H1 (cell line): ENCODE measurements around the gene TUG1. TPM values are rescaled to one million over a fixed set of nuclear protein-coding genes. Genes with fewer than 3 reads are reported as not detected.
A peak's percentile ranks its signal among the peaks of the same experiment; 100 is the strongest.

ENCODE experiments used
- CTCF ChIA-PET: fragments of 300-600 bp; sonication (Branson Sonifier 250); formaldehyde crosslinking; loops from one replicate; lab custom pipeline; 2021; ENCODE audit not compliant: partially characterized antibody; lab: Charles Lee
- POLR2A ChIA-PET: fragments of 300-600 bp; sonication (Branson Sonifier 250); formaldehyde crosslinking; loops from one replicate; lab custom pipeline; 2021; ENCODE audit warnings: inconsistent platforms; ENCODE audit not compliant: partially characterized antibody; lab: Charles Lee
- DNase-seq, 2 experiments: peaks; one replicate each; pipeline versions ENCODE4 v3.0.0 to v3.0.0-alpha.2; 2010 to 2022; ENCODE audit warnings: low spot score in 2 of 2, low read depth in 1 of 2, mixed read lengths in 1 of 2
- FAIRE-seq: peaks from 2 replicates; lab custom pipeline; 2011; peaks lifted over from hg19 to GRCh38; lab: Jason Lieb, UNC
- H2AFZ ChIP-seq: 2 replicates; pipeline ENCODE4 v1.8.1; 2012; ENCODE audit warnings: low read length, inconsistent platforms
- H2AK5ac ChIP-seq: 2 replicates; pipeline ENCODE4 v1.6.1; 2013; ENCODE audit warnings: low read depth, low read length
- H2BK120ac ChIP-seq: replicated peaks from 2 replicates; pipeline ENCODE3; 2013; ENCODE audit warnings: low read depth, low read length, inconsistent platforms
- H2BK12ac ChIP-seq: 2 replicates; pipeline ENCODE4 v1.6.1; 2013; ENCODE audit warnings: low read depth, low read length
- H2BK15ac ChIP-seq: 2 replicates; pipeline ENCODE4 v1.6.1; 2013; ENCODE audit warnings: low read length
- H2BK20ac ChIP-seq: 2 replicates; pipeline ENCODE4 v1.6.1; 2013; ENCODE audit warnings: low read length
- H2BK5ac ChIP-seq: 2 replicates; pipeline ENCODE4 v1.6.1; 2013; ENCODE audit warnings: low read depth, low read length
- H3K14ac ChIP-seq: 2 replicates; pipeline ENCODE4 v1.6.1; 2013; ENCODE audit warnings: inconsistent platforms; ENCODE audit not compliant: insufficient read length
- H3K18ac ChIP-seq: 2 replicates; pipeline ENCODE4 v1.6.1; 2013; ENCODE audit warnings: low read length; ENCODE audit errors: extremely low read depth
- H3K23ac ChIP-seq: 2 replicates; pipeline ENCODE4 v1.6.1; 2013; ENCODE audit warnings: inconsistent platforms; ENCODE audit not compliant: insufficient read length
- H3K23me2 ChIP-seq: 2 replicates; pipeline ENCODE4 v1.6.1; 2013; ENCODE audit warnings: low read depth, low read length
- H3K27ac ChIP-seq: 2 replicates; pipeline ENCODE4 v1.6.1; 2011; ENCODE audit warnings: low read depth, low read length, inconsistent platforms
- H3K27me3 ChIP-seq, 4 experiments: replicated peaks in 1 of 4; 1 replicate in 1 of 4; 2 replicates in 3 of 4; pipeline versions ENCODE4 v1.6.1 to v1.8.1; 2011 to 2013; ENCODE audit warnings: low read length in 3 of 4, mild to moderate bottlenecking in 3 of 4, inconsistent platforms in 2 of 4, mixed read lengths in 2 of 4, moderate library complexity in 1 of 4; ENCODE audit not compliant: control insufficient read depth in 3 of 4, insufficient read depth in 3 of 4; ENCODE audit errors: extremely low read depth in 1 of 4
- H3K36me3 ChIP-seq, 4 experiments: 2 replicates each; pipeline versions ENCODE4 v1.6.1 to v1.8.1; 2011 to 2013; ENCODE audit warnings: mild to moderate bottlenecking in 4 of 4, low read length in 3 of 4, moderate library complexity in 2 of 4, control low read depth in 1 of 4, inconsistent platforms in 1 of 4; ENCODE audit not compliant: insufficient read depth in 4 of 4, control insufficient read depth in 2 of 4
- H3K4ac ChIP-seq: replicated peaks from 2 replicates; pipeline ENCODE3; 2013; ENCODE audit warnings: low read length, low read depth, mixed read lengths, inconsistent platforms; ENCODE audit not compliant: insufficient read length
- H3K4me1 ChIP-seq, 4 experiments: replicated peaks in 1 of 4; 1 replicate in 1 of 4; 2 replicates in 3 of 4; pipeline versions ENCODE4 v1.6.1 to v1.8.1; 2011 to 2013; ENCODE audit warnings: low read length in 3 of 4, inconsistent platforms in 2 of 4, mixed read lengths in 1 of 4; ENCODE audit not compliant: insufficient read depth in 4 of 4, control insufficient read depth in 3 of 4
- H3K4me2 ChIP-seq, 2 experiments: 2 replicates each; pipeline versions ENCODE4 v1.6.1 to v1.8.1; 2011 to 2013; ENCODE audit warnings: low read depth in 2 of 2, low read length in 2 of 2, control low read depth in 1 of 2, inconsistent platforms in 1 of 2, mild to moderate bottlenecking in 1 of 2; ENCODE audit not compliant: insufficient read depth in 1 of 2
- H3K4me3 ChIP-seq, 4 experiments: fragments of 200-600, 300-600 bp in 1 of 4; sonication (generic), shearing (Covaris generic), sonication (Bioruptor Twin) in 1 of 4; 2 replicates each; pipeline versions ENCODE4 v1.5.1 to v1.8.1; 2011 to 2016; ENCODE audit warnings: low read length in 4 of 4, low read depth in 3 of 4, control low read depth in 2 of 4, inconsistent platforms in 2 of 4, mild to moderate bottlenecking in 2 of 4, mixed read lengths in 1 of 4, moderate library complexity in 1 of 4; ENCODE audit not compliant: insufficient read depth in 2 of 4; ENCODE audit errors: extremely low read depth in 1 of 4
- H3K56ac ChIP-seq: replicated peaks from 2 replicates; pipeline ENCODE3; 2013; ENCODE audit warnings: low read depth, mild to moderate bottlenecking, mixed read lengths, low read length, inconsistent platforms; ENCODE audit not compliant: insufficient read length
- H3K79me1 ChIP-seq: 2 replicates; pipeline ENCODE4 v1.6.1; 2013; ENCODE audit warnings: low read depth, low read length, control low read depth
- H3K79me2 ChIP-seq, 2 experiments: 2 replicates each; pipeline versions ENCODE4 v1.6.1 to v1.8.1; 2012 to 2013; ENCODE audit warnings: low read length in 2 of 2, mild to moderate bottlenecking in 2 of 2, inconsistent platforms in 1 of 2; ENCODE audit not compliant: insufficient read depth in 2 of 2, control insufficient read depth in 1 of 2
- H3K9ac ChIP-seq, 4 experiments: replicated peaks in 1 of 4; 1 replicate in 1 of 4; 2 replicates in 3 of 4; pipeline versions ENCODE4 v1.6.1 to v1.8.1; 2011 to 2013; ENCODE audit warnings: low read depth in 3 of 4, low read length in 3 of 4, control low read depth in 2 of 4, mild to moderate bottlenecking in 2 of 4, moderate library complexity in 2 of 4, inconsistent platforms in 1 of 4; ENCODE audit errors: extremely low read depth in 1 of 4
- H3K9me3 ChIP-seq, 2 experiments: 2 replicates each; pipeline versions ENCODE4 v1.6.1 to v1.8.1; 2012 to 2013; ENCODE audit warnings: mild to moderate bottlenecking in 2 of 2, moderate library complexity in 2 of 2, control low read depth in 1 of 2, inconsistent platforms in 1 of 2, low read depth in 1 of 2, low read length in 1 of 2, mixed read lengths in 1 of 2; ENCODE audit not compliant: insufficient read depth in 2 of 2
- H4K20me1 ChIP-seq, 2 experiments: replicated peaks in 1 of 2; 2 replicates each; pipeline versions ENCODE3 to v1.8.1; 2011 to 2013; ENCODE audit warnings: inconsistent platforms in 2 of 2, low read length in 2 of 2, mild to moderate bottlenecking in 1 of 2; ENCODE audit not compliant: insufficient read depth in 2 of 2, control insufficient read depth in 1 of 2
- H4K5ac ChIP-seq: 2 replicates; pipeline ENCODE4 v1.6.1; 2013; ENCODE audit warnings: low read length, low read depth, mixed read lengths, inconsistent platforms; ENCODE audit not compliant: insufficient read length
- H4K8ac ChIP-seq: 2 replicates; pipeline ENCODE4 v1.8.0; 2013; ENCODE audit warnings: mild to moderate bottlenecking, moderate library complexity, low read length, inconsistent platforms; ENCODE audit not compliant: insufficient read depth; ENCODE audit errors: extremely low read depth
- H4K91ac ChIP-seq: replicated peaks from 2 replicates; pipeline ENCODE3; 2013; ENCODE audit warnings: low read length, mixed read lengths, inconsistent platforms; ENCODE audit not compliant: insufficient read length
- ATF3 ChIP-seq: IDR thresholded peaks from 2 replicates; pipeline ENCODE4 v1.6.1; 2011; ENCODE audit warnings: low read depth, mild to moderate bottlenecking, low read length; ENCODE audit not compliant: insufficient read depth
- CTCF ChIP-seq, 3 experiments: IDR thresholded peaks; 1 replicate in 2 of 3; 2 replicates in 1 of 3; pipeline versions ENCODE4 v1.5.1 to v1.6.1; 2011; ENCODE audit warnings: low read length in 3 of 3, mild to moderate bottlenecking in 3 of 3, inconsistent platforms in 2 of 3, low read depth in 1 of 3, moderate library complexity in 1 of 3; ENCODE audit not compliant: insufficient read depth in 1 of 3; ENCODE audit errors: control extremely low read depth in 1 of 3
- WGBS, 2 experiments: shearing (Covaris generic) in 1 of 2; methylation state at CpG; one replicate each; pipeline versions ENCODE4 v1.1.6 to v1.1.7; 2013 to 2015; ENCODE audit warnings: low lambda C conversion rate in 2 of 2, mixed read lengths in 2 of 2, inconsistent platforms in 1 of 2, low coverage in 1 of 2, missing lambda C conversion rate in 1 of 2; ENCODE audit not compliant: insufficient replicate concordance in 2 of 2, insufficient coverage in 1 of 2, insufficient read length in 1 of 2; ENCODE audit errors: extremely low coverage in 1 of 2, missing lambda C conversion rate in 1 of 2; 5-methylcytosine and 5-hydroxymethylcytosine counted together
- polyA plus RNA-seq, 7 experiments: library from polyadenylated mRNA; depleted of rRNA in 3 of 7; stranded (reverse) in 5 of 7; unstranded in 2 of 7; fragments of >200 nt in 5 of 7; fragments of 200-250 nt in 2 of 7; gene quantifications; 1 replicate in 5 of 7; 2 replicates in 1 of 7; 4 replicates in 1 of 7; pipeline versions ENCODE4 v1.2.1 to v1.2.3, GENCODE V29; 2011 to 2013; ENCODE audit warnings: missing spikeins in 2 of 7, mixed read lengths in 2 of 7
- total RNA-seq: library from RNA; stranded (reverse); fragmentation: NEBNext Ultra II Directional; extraction: Animal tissue kit (Norgen Biotek cat#: 25700); gene quantifications from 2 replicates; pipeline ENCODE4 v1.2.1, GENCODE V29; 2021

TUG1 gene
- total and polyA plus RNA-seq, 2 of the 8 experiments (the other 6 are each of a cell fraction or from before 2014, with no cell fraction given) = 119 to 129 TPM

GRCh38 chr22:30947173-30947815 lies 21.8 kb upstream of the TUG1 start:
- no peak overlapping the region for H3K27ac ChIP-seq
- H2BK20ac ChIP-seq = no peak overlapping the region
- POLR2A ChIA-PET = interaction anchor here (0.9 to 2.4 kb wide), 8 partner anchors 9 to 138 kb away, joined by 3 to 12 read pairs (median 5); partner anchors contain the start of genes MORC2 and TUG1

More at GRCh38 chr22:30947173-30947815, 21.8 kb upstream of the TUG1 start:
- FAIRE-seq (no peak), DNase-seq (no peak)
- no peak overlapping the region for H3K4me3 ChIP-seq
- H3K23me2 ChIP-seq = no peaks in the 10 kb centered on the region
- H3K23ac ChIP-seq = no peak overlapping the region
- H2AFZ ChIP-seq = no peak overlapping the region
- H4K91ac ChIP-seq = no peak overlapping the region
- peaks cover 52 to 92% (median 86%) of the 10 kb centered on the region in 4 experiments for H3K36me3 ChIP-seq
- no peak overlapping the region for H2BK12ac ChIP-seq
- peaks cover 5% of the 10 kb centered on the region for H3K79me1 ChIP-seq
- CTCF ChIA-PET = interaction anchor here (0.5 to 2.6 kb wide), 21 partner anchors 8 to 1992 kb away, joined by 3 to 7 read pairs (median 3); partner anchors contain the start of gene SMTN
- no peaks in the 10 kb centered on the region for H3K9me3 ChIP-seq
- no peak overlapping the region for H3K56ac ChIP-seq
- 93% methylated on average over 5 of the region's 5 CpGs; no CpG with 5 or more reads in 1 of the 2 experiments for WGBS, 2 experiments
- no peak for TF ChIP-seq ATF3
- TF ChIP-seq CTCF (IDR thresholded peaks at IDR 0.05; ENCODE audit: control extremely low read depth in 1 of 3, insufficient read depth in 1 of 3, low read depth in 1 of 3, low read length in 3 of 3) = peak in 1 of 3 experiments; percentile 17; a peak in 1 of 4 replicates
- TF ChIP-seq, all 59 proteins: peak for 1
- no peak overlapping the region for H3K4ac ChIP-seq
- no peak overlapping the region for H3K18ac ChIP-seq
- no peaks in the 10 kb centered on the region for H3K4me1 ChIP-seq
- no peak overlapping the region for H2AK5ac ChIP-seq
- no peak overlapping the region for H3K9ac ChIP-seq
- H4K5ac ChIP-seq = no peak overlapping the region
- no peak overlapping the region for H4K8ac ChIP-seq
- peaks cover 6 to 14% of the 10 kb centered on the region in 2 experiments for H4K20me1 ChIP-seq
- no peaks in the 10 kb centered on the region for H3K27me3 ChIP-seq
- no peaks in the 10 kb centered on the region for H3K79me2 ChIP-seq
- H2BK120ac ChIP-seq = no peak overlapping the region
- H3K4me2 ChIP-seq = no peak overlapping the region
- H2BK15ac ChIP-seq = no peak overlapping the region
- H2BK5ac ChIP-seq = no peak overlapping the region
- H3K14ac ChIP-seq = no peak overlapping the region
